ENCODE data around the gene TEX264.

- TF ChIP-seq REST (IDR thresholded peaks at IDR 0.05; ENCODE audit: insufficient read depth in 1 of 2, low read depth in 2 of 2, low read length in 2 of 2) (no peak), TAF1 (IDR thresholded peaks at IDR 0.05; ENCODE audit: borderline replicate concordance, insufficient read depth, low read length) (no peak), FOXP2 (optimal IDR thresholded peaks at IDR 0.05; ENCODE audit: borderline replicate concordance, extremely low read depth, extremely low read length, insufficient read depth) (no peak)
Measured at GRCh38 chr3:51720292-51721061, 49.4 kb downstream of the TEX264 start.
